ENCODE measurements around the gene WNT7A. TPM values are rescaled to one million over a fixed set of nuclear protein-coding genes. Genes with fewer than 3 reads are reported as not detected.
"Not testable (repeated sequence)": the region's sequence is repeated elsewhere in the genome, so short reads cannot be mapped to it uniquely, and the experiment has no call there.

WNT7A gene
- polyA plus RNA-seq (2013, experiment 1 of 4) = 0.15 TPM
- 0.27 TPM for polyA plus RNA-seq (2013, experiment 2 of 4)
- 0.64 TPM for polyA plus RNA-seq (2013, experiment 3 of 4)
- 1.3 TPM for polyA plus RNA-seq (2013, experiment 4 of 4)

DNA sequence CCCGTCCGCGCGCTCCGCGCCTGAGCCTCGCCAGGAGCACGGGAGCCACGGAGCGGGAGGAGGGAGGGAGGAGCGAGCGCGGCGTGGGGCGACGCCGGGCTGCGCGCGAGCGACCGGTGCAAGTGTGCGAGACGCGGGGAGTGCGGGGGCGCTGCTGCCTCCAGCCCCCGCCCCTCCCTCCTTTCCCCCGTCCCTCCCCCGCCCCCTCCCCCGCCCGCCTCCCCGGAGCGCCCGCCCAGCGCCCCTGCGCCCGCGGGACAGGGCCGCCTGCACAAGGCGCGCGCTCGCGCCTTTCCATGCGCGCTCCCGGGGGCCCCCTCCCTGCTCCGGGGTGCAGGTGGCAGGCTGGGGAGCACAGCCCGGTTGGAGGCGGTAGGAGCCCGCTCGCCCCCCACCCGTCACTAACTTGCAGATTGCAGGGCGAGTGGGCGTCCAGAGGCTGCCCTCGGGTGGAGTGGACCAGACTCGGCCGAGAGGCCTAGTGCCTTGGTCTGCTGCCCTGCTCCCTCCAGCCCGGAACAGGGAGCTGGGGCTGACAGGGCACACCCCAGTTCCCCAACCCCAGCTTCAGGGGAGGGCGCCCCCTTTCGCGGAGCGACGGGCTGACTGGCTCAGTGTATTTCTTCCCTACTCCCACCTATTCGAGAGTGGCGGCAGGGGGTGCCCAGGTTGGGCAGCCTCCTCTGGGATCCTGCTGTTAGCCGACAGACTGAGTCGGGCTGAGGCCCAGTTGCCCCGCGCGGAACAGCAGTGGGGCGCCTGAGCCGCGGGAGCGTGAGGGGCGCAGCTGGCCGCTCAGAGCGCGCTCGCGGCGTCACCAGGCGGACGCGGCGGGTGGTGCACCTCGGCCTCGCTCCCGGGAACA lies at the start of gene WNT7A:
TSS of gene WNT7A (minus strand) at position 126 of the 865 bp plus-strand sequence. CDS start 255 bp downstream, outside the sequence.
- Histone ChIP-seq H3K27ac (ENCODE audit: insufficient read depth, low read depth, low read length, poor library complexity, severe bottlenecking) (no peak within 1 kb of the TSS), H3K4me1 (ENCODE audit: control insufficient read depth, insufficient read depth, low read length) (peaks cover 12% of the 10 kb centered on the region), H3K27me3 (ENCODE audit: control insufficient read depth, insufficient read depth, low read length, poor library complexity, severe bottlenecking) (peaks cover 98% of the 10 kb centered on the region), H3K9me3 (ENCODE audit: control insufficient read depth, low read length) (no peaks in the 10 kb centered on the region), H3K4me3 (ENCODE audit: insufficient read depth, low read depth, low read length) (peak within 1 kb of the TSS; percentile 30), H3K36me3 (ENCODE audit: control insufficient read depth, insufficient read depth, low read length) (no peaks in the 10 kb centered on the region)
- WGBS, 2 experiments = 1% methylated on average over 77 to 86 of the region's 90 CpGs

- H3K27ac ChIP-seq (ENCODE audit: insufficient read depth, low read depth, low read length, poor library complexity, severe bottlenecking); H3K4me1 ChIP-seq (ENCODE audit: control insufficient read depth, insufficient read depth, low read length); H3K27me3 ChIP-seq (ENCODE audit: control insufficient read depth, insufficient read depth, low read length, poor library complexity, severe bottlenecking); H3K36me3 ChIP-seq (ENCODE audit: control insufficient read depth, insufficient read depth, low read length); H3K9me3 ChIP-seq (ENCODE audit: control insufficient read depth, low read length); H3K4me3 ChIP-seq (ENCODE audit: insufficient read depth, low read depth, low read length): not testable (repeated sequence)
- WGBS, 2 experiments = 90 to 100% methylated on average over 1 of the region's 1 CpG
Observed at GRCh38 chr3:13928741-13929140, 48.9 kb upstream of the WNT7A start.

DNA sequence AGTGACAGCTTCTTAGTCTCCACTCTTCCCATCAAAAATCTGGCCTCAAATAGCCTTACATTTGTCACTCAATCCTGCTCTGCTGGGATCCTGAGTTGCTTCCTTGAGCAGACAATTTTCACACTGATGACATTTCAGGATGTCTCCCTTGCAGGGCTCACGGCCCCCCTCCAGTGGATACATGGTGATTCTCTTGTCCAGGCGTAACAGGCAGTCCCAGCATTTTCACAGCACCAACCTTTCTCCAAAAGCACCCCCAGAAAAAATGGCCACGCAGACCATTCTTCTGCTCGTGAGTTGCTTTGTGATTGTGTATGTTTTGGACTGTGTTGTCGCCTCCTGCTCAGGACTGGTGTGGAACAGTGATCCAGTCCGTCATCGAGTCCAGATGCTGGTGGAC lies 47.4 kb upstream of the WNT7A start:
- 81 to 82% methylated on average over 7 of the region's 7 CpGs for WGBS, 2 experiments
- H3K9me3 ChIP-seq (ENCODE audit: control insufficient read depth, low read length) = peaks cover 5% of the 10 kb centered on the region
- H3K4me1 ChIP-seq (ENCODE audit: control insufficient read depth, insufficient read depth, low read length) = no peaks in the 10 kb centered on the region
- no peak overlapping the region for H3K27ac ChIP-seq (ENCODE audit: insufficient read depth, low read depth, low read length, poor library complexity, severe bottlenecking)
- H3K4me3 ChIP-seq (ENCODE audit: insufficient read depth, low read depth, low read length) = no peak overlapping the region
- H3K27me3 ChIP-seq (ENCODE audit: control insufficient read depth, insufficient read depth, low read length, poor library complexity, severe bottlenecking) = no peaks in the 10 kb centered on the region
- H3K36me3 ChIP-seq (ENCODE audit: control insufficient read depth, insufficient read depth, low read length) = no peaks in the 10 kb centered on the region

DNA sequence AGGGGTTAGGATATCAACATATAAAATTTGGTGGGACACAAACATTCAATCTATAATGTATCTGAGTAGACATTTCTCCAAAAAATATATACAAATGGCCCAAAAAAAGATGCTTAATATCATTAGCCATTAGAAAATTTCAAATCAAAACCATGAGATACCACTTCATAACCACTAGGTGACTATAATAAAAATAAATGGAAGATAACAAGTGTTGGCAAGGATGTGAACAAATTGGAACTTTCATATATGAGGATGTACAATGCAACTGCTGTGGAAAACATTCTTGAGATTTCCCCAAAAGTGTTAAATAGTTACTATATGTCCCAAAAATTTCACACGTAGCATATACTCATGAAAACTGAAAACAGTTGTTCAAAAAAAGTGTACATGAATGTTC lies 36.5 kb upstream of the WNT7A start:
- no CpG with 5 or more reads among the region's 1 CpG for WGBS, 2 experiments
- Histone ChIP-seq H3K27ac (ENCODE audit: insufficient read depth, low read depth, low read length, poor library complexity, severe bottlenecking) (no peak overlapping the region), H3K36me3 (ENCODE audit: control insufficient read depth, insufficient read depth, low read length) (no peaks in the 10 kb centered on the region), H3K4me3 (ENCODE audit: insufficient read depth, low read depth, low read length) (no peak overlapping the region), H3K9me3 (ENCODE audit: control insufficient read depth, low read length) (no peaks in the 10 kb centered on the region), H3K4me1 (ENCODE audit: control insufficient read depth, insufficient read depth, low read length) (no peaks in the 10 kb centered on the region), H3K27me3 (ENCODE audit: control insufficient read depth, insufficient read depth, low read length, poor library complexity, severe bottlenecking) (no peaks in the 10 kb centered on the region)

DNA sequence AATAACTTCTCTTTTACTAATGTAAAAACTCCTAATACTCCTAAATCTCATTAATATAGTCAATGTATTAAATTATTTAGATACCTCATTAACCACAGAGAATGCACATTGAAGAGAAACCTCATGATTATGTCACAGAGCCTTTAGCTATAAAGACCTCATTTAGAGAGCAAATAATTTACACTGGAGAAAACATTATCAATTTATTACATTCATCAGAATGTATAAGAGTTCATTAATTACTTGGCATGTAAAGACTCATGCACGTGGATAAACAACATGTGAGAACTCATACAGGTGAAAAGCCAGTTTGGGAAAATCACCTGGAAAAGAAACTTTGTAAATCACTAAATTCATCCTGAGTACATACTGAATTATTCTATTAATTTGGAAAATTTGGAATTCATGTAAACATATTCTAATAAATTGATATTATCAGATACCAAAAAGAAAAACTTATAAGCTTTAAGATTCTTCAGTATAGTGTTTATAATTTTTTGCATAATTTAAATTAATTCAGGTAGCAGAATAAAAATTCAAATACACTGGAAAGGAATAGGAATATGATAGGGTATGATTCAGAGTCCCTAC lies 22.9 kb upstream of the WNT7A start:
- H3K27ac ChIP-seq (ENCODE audit: insufficient read depth, low read depth, low read length, poor library complexity, severe bottlenecking) = no peak overlapping the region
- H3K4me3 ChIP-seq (ENCODE audit: insufficient read depth, low read depth, low read length) = no peak overlapping the region
- no peaks in the 10 kb centered on the region for H3K4me1 ChIP-seq (ENCODE audit: control insufficient read depth, insufficient read depth, low read length)
- no peaks in the 10 kb centered on the region for H3K9me3 ChIP-seq (ENCODE audit: control insufficient read depth, low read length)
- no peaks in the 10 kb centered on the region for H3K27me3 ChIP-seq (ENCODE audit: control insufficient read depth, insufficient read depth, low read length, poor library complexity, severe bottlenecking)
- 75% methylated on average over 1 of the region's 1 CpG; no CpG with 5 or more reads in 1 of the 2 experiments for WGBS, 2 experiments
- H3K36me3 ChIP-seq (ENCODE audit: control insufficient read depth, insufficient read depth, low read length) = no peaks in the 10 kb centered on the region

GRCh38 chr3:13901935-13902584 lies 22.2 kb upstream of the WNT7A start:
- no peak overlapping the region for H3K4me3 ChIP-seq (ENCODE audit: insufficient read depth, low read depth, low read length)
- no peaks in the 10 kb centered on the region for H3K27me3 ChIP-seq (ENCODE audit: control insufficient read depth, insufficient read depth, low read length, poor library complexity, severe bottlenecking)
- no peaks in the 10 kb centered on the region for H3K4me1 ChIP-seq (ENCODE audit: control insufficient read depth, insufficient read depth, low read length)
- WGBS, 2 experiments = no CpG with 5 or more reads among the region's 1 CpG
- H3K9me3 ChIP-seq (ENCODE audit: control insufficient read depth, low read length) = no peaks in the 10 kb centered on the region
- no peaks in the 10 kb centered on the region for H3K36me3 ChIP-seq (ENCODE audit: control insufficient read depth, insufficient read depth, low read length)
- no peak overlapping the region for H3K27ac ChIP-seq (ENCODE audit: insufficient read depth, low read depth, low read length, poor library complexity, severe bottlenecking)

- Histone ChIP-seq H3K36me3 (ENCODE audit: control insufficient read depth, insufficient read depth, low read length) (no peaks in the 10 kb centered on the region), H3K27ac (ENCODE audit: insufficient read depth, low read depth, low read length, poor library complexity, severe bottlenecking) (no peak overlapping the region), H3K9me3 (ENCODE audit: control insufficient read depth, low read length) (no peaks in the 10 kb centered on the region), H3K4me3 (ENCODE audit: insufficient read depth, low read depth, low read length) (no peak overlapping the region), H3K27me3 (ENCODE audit: control insufficient read depth, insufficient read depth, low read length, poor library complexity, severe bottlenecking) (peaks cover 30% of the 10 kb centered on the region), H3K4me1 (ENCODE audit: control insufficient read depth, insufficient read depth, low read length) (no peaks in the 10 kb centered on the region)
- 88 to 94% methylated on average over 3 of the region's 3 CpGs for WGBS, 2 experiments
Observed at GRCh38 chr3:13898346-13898745, 18.5 kb upstream of the WNT7A start.

- no peaks in the 10 kb centered on the region for H3K9me3 ChIP-seq (ENCODE audit: control insufficient read depth, low read length)
- 32 to 33% methylated on average over 12 of the region's 12 CpGs for WGBS, 2 experiments
- no peak overlapping the region for H3K4me3 ChIP-seq (ENCODE audit: insufficient read depth, low read depth, low read length)
- H3K4me1 ChIP-seq (ENCODE audit: control insufficient read depth, insufficient read depth, low read length) = no peaks in the 10 kb centered on the region
- no peak overlapping the region for H3K27ac ChIP-seq (ENCODE audit: insufficient read depth, low read depth, low read length, poor library complexity, severe bottlenecking)
- H3K36me3 ChIP-seq (ENCODE audit: control insufficient read depth, insufficient read depth, low read length) = no peaks in the 10 kb centered on the region
- H3K27me3 ChIP-seq (ENCODE audit: control insufficient read depth, insufficient read depth, low read length, poor library complexity, severe bottlenecking) = peaks cover 30% of the 10 kb centered on the region
Observed at GRCh38 chr3:13896473-13897154, 16.7 kb upstream of the WNT7A start.

GRCh38 chr3:13895155-13896105 lies 15.6 kb upstream of the WNT7A start:
- Histone ChIP-seq H3K36me3 (ENCODE audit: control insufficient read depth, insufficient read depth, low read length) (no peaks in the 10 kb centered on the region), H3K27me3 (ENCODE audit: control insufficient read depth, insufficient read depth, low read length, poor library complexity, severe bottlenecking) (peaks cover 30% of the 10 kb centered on the region), H3K9me3 (ENCODE audit: control insufficient read depth, low read length) (no peaks in the 10 kb centered on the region), H3K4me1 (ENCODE audit: control insufficient read depth, insufficient read depth, low read length) (no peaks in the 10 kb centered on the region), H3K27ac (ENCODE audit: insufficient read depth, low read depth, low read length, poor library complexity, severe bottlenecking) (no peak overlapping the region), H3K4me3 (ENCODE audit: insufficient read depth, low read depth, low read length) (peak overlapping the region; percentile 51)
- 2% methylated on average over 86 of the region's 86 CpGs for WGBS, 2 experiments

Data from ectodermal cell (in vitro differentiated cells).